HepG2 (cell line): ENCODE results near the gene MADD. TPM values are rescaled to one million over a fixed set of nuclear protein-coding genes. Genes with fewer than 3 reads are reported as not detected.

Experiments
- BRD4 ChIP-seq: sonication (generic); formaldehyde crosslinking; IDR thresholded peaks from 2 replicates; pipeline ENCODE4 v1.4.0; 2020; ENCODE audit warnings: missing genetic modification reagents
- CC2D1A ChIP-seq: sonication (generic); formaldehyde crosslinking; IDR thresholded peaks from 2 replicates; pipeline ENCODE4 v1.8.1; 2023; ENCODE audit warnings: mild to moderate bottlenecking, missing genetic modification reagents
- FOXM1 ChIP-seq: sonication (generic); formaldehyde crosslinking; IDR thresholded peaks from 2 replicates; pipeline ENCODE4 v1.5.0; 2020; ENCODE audit warnings: missing genetic modification reagents
- NFRKB ChIP-seq: fragments of 450-650 bp; IDR thresholded peaks from 2 replicates; pipeline ENCODE4 v1.6.1; 2017
- POLR2AphosphoS5 ChIP-seq: IDR thresholded peaks from 2 replicates; pipeline ENCODE4 v1.6.1; 2012; ENCODE audit warnings: low read depth, low read length
- RARG ChIP-seq: sonication (generic); formaldehyde crosslinking; IDR thresholded peaks from 2 replicates; pipeline ENCODE4 v1.4.0; 2020; ENCODE audit warnings: low read depth, mild to moderate bottlenecking, missing genetic modification reagents
- RORA ChIP-seq: sonication (generic); formaldehyde crosslinking; IDR thresholded peaks from 2 replicates; pipeline ENCODE4 v1.5.0; 2020; ENCODE audit warnings: mild to moderate bottlenecking, missing genetic modification reagents, moderate library complexity
- SMAD3 ChIP-seq: sonication (generic); formaldehyde crosslinking; IDR thresholded peaks from 2 replicates; pipeline ENCODE4 v1.4.0; 2020; ENCODE audit warnings: missing genetic modification reagents
- SMARCC2 ChIP-seq: fragments of 450-650 bp; IDR thresholded peaks from 2 replicates; pipeline ENCODE4 v1.6.1; 2017; ENCODE audit warnings: antibody characterized with exemption, mild to moderate bottlenecking
- ZNF121 ChIP-seq: sonication (generic); formaldehyde crosslinking; IDR thresholded peaks from 2 replicates; pipeline ENCODE4 v1.5.0; 2020; ENCODE audit warnings: mild to moderate bottlenecking, missing genetic modification reagents
- polyA plus RNA-seq, 8 experiments: library from polyadenylated mRNA; depleted of rRNA in 3 of 8; stranded (reverse) in 7 of 8; unstranded in 1 of 8; fragments of >200 nt; fragmentation: Illumina TruSeq in 4 of 8; extraction: Trizol in 4 of 8; gene quantifications; 2 replicates each; pipeline versions ENCODE4 v1.2.1 to v1.2.3, GENCODE V29; 2011 to 2016; ENCODE audit warnings: low read depth in 4 of 8, missing spikeins in 1 of 8, mixed read lengths in 1 of 8; ENCODE audit not compliant: insufficient read depth in 1 of 8
- total RNA-seq, 5 experiments: library from RNA; depleted of rRNA; stranded (reverse); fragments of >200 nt; fragmentation: Illumina TruSeq; extraction: Trizol; gene quantifications; 2 replicates each; pipeline ENCODE4 v1.2.3, GENCODE V29; 2016; ENCODE audit warnings: low read depth in 1 of 5
- TF ChIP-seq, protein P1 (sequence below): sonication (generic); formaldehyde crosslinking; IDR thresholded peaks from 2 replicates; pipeline ENCODE4 v1.8.1; 2023; ENCODE audit warnings: mild to moderate bottlenecking, missing genetic modification reagents
- TF ChIP-seq, protein P2 (sequence below): sonication (generic); formaldehyde crosslinking; IDR thresholded peaks from 2 replicates; pipeline ENCODE4 v1.4.0; 2020; ENCODE audit warnings: missing genetic modification reagents
- TF ChIP-seq, protein P3 (sequence below): sonication (generic); formaldehyde crosslinking; IDR thresholded peaks from 2 replicates; pipeline ENCODE4 v1.4.0; 2020; ENCODE audit warnings: mild to moderate bottlenecking, missing genetic modification reagents
- TF ChIP-seq, protein P4 (sequence below): sonication (generic); formaldehyde crosslinking; IDR thresholded peaks from 2 replicates; pipeline ENCODE4 v1.5.0; 2020; ENCODE audit warnings: mild to moderate bottlenecking, missing genetic modification reagents, moderate library complexity
- TF ChIP-seq, protein P5 (sequence below): sonication (generic); IDR thresholded peaks from 2 replicates; pipeline ENCODE4 v1.6.1; 2016; ENCODE audit warnings: low read depth, borderline replicate concordance
- TF ChIP-seq, protein P6 (sequence below): sonication (generic); formaldehyde crosslinking; IDR thresholded peaks from 2 replicates; pipeline ENCODE4 v1.5.0; 2020; ENCODE audit warnings: mild to moderate bottlenecking, missing genetic modification reagents

The MADD gene
- total and polyA plus RNA-seq, 2 of the 13 experiments (the other 11 are each of a cell fraction or from before 2014, with no cell fraction given) = 18.0 to 29.2 TPM

DNA sequence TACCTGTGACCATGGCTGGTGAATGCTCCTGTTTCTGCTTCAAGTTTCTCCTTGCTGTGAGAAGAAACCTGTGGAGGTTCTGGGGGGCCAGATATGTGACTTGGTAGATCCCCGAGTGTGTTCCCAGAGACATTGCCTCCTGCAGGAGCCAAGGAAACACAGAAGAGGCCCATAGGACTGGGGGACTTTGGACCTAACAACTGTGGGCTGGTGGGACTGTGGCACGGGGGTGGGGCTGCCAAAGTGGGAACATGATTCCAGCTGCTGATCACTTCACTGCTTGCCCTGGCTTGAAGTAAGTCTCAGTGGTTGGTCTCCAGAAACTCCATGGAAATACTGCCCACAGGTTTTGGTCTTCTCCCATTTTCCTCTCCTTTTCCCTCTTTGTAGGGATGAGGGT lies 16.3 kb upstream of the MADD start (continued):
- TF ChIP-seq ZNF121 (no peak), SMARCC2 (no peak), CC2D1A (no peak), BRD4 (CRISPR knock-in tag) (no peak), RARG (CRISPR knock-in tag) (no peak), FOXM1 (CRISPR knock-in tag) (no peak), POLR2AphosphoS5 (peak; percentile 48; the same call in 1 of the 2 replicates), SMAD3 (CRISPR knock-in tag) (0 out of 2 replicates have a peak, but pooled peaks have one; percentile 23), RORA (no peak), NFRKB (no peak)
- TF ChIP-seq, protein P1, sequence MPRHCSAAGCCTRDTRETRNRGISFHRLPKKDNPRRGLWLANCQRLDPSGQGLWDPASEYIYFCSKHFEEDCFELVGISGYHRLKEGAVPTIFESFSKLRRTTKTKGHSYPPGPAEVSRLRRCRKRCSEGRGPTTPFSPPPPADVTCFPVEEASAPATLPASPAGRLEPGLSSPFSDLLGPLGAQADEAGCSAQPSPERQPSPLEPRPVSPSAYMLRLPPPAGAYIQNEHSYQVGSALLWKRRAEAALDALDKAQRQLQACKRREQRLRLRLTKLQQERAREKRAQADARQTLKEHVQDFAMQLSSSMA (CRISPR knock-in tag) = 0 out of 2 replicates have a peak, but pooled peaks have one; percentile 27
- TF ChIP-seq, protein P2, sequence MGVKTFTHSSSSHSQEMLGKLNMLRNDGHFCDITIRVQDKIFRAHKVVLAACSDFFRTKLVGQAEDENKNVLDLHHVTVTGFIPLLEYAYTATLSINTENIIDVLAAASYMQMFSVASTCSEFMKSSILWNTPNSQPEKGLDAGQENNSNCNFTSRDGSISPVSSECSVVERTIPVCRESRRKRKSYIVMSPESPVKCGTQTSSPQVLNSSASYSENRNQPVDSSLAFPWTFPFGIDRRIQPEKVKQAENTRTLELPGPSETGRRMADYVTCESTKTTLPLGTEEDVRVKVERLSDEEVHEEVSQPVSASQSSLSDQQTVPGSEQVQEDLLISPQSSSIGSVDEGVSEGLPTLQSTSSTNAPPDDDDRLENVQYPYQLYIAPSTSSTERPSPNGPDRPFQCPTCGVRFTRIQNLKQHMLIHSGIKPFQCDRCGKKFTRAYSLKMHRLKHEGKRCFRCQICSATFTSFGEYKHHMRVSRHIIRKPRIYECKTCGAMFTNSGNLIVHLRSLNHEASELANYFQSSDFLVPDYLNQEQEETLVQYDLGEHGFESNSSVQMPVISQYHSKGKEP (CRISPR knock-in tag) = no peak
- TF ChIP-seq, protein P3, sequence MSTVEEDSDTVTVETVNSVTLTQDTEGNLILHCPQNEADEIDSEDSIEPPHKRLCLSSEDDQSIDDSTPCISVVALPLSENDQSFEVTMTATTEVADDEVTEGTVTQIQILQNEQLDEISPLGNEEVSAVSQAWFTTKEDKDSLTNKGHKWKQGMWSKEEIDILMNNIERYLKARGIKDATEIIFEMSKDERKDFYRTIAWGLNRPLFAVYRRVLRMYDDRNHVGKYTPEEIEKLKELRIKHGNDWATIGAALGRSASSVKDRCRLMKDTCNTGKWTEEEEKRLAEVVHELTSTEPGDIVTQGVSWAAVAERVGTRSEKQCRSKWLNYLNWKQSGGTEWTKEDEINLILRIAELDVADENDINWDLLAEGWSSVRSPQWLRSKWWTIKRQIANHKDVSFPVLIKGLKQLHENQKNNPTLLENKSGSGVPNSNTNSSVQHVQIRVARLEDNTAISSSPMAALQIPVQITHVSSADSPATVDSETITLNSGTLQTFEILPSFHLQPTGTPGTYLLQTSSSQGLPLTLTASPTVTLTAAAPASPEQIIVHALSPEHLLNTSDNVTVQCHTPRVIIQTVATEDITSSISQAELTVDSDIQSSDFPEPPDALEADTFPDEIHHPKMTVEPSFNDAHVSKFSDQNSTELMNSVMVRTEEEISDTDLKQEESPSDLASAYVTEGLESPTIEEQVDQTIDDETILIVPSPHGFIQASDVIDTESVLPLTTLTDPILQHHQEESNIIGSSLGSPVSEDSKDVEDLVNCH (CRISPR knock-in tag) = no peak
- TF ChIP-seq, protein P4, sequence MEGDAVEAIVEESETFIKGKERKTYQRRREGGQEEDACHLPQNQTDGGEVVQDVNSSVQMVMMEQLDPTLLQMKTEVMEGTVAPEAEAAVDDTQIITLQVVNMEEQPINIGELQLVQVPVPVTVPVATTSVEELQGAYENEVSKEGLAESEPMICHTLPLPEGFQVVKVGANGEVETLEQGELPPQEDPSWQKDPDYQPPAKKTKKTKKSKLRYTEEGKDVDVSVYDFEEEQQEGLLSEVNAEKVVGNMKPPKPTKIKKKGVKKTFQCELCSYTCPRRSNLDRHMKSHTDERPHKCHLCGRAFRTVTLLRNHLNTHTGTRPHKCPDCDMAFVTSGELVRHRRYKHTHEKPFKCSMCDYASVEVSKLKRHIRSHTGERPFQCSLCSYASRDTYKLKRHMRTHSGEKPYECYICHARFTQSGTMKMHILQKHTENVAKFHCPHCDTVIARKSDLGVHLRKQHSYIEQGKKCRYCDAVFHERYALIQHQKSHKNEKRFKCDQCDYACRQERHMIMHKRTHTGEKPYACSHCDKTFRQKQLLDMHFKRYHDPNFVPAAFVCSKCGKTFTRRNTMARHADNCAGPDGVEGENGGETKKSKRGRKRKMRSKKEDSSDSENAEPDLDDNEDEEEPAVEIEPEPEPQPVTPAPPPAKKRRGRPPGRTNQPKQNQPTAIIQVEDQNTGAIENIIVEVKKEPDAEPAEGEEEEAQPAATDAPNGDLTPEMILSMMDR (CRISPR knock-in tag) = peak; percentile 37; the same call in 1 of the 2 replicates
- TF ChIP-seq, protein P5, sequence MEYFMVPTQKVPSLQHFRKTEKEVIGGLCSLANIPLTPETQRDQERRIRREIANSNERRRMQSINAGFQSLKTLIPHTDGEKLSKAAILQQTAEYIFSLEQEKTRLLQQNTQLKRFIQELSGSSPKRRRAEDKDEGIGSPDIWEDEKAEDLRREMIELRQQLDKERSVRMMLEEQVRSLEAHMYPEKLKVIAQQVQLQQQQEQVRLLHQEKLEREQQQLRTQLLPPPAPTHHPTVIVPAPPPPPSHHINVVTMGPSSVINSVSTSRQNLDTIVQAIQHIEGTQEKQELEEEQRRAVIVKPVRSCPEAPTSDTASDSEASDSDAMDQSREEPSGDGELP = peak; percentile 82; the same call in 1 of the 2 replicates
- TF ChIP-seq, protein P6, sequence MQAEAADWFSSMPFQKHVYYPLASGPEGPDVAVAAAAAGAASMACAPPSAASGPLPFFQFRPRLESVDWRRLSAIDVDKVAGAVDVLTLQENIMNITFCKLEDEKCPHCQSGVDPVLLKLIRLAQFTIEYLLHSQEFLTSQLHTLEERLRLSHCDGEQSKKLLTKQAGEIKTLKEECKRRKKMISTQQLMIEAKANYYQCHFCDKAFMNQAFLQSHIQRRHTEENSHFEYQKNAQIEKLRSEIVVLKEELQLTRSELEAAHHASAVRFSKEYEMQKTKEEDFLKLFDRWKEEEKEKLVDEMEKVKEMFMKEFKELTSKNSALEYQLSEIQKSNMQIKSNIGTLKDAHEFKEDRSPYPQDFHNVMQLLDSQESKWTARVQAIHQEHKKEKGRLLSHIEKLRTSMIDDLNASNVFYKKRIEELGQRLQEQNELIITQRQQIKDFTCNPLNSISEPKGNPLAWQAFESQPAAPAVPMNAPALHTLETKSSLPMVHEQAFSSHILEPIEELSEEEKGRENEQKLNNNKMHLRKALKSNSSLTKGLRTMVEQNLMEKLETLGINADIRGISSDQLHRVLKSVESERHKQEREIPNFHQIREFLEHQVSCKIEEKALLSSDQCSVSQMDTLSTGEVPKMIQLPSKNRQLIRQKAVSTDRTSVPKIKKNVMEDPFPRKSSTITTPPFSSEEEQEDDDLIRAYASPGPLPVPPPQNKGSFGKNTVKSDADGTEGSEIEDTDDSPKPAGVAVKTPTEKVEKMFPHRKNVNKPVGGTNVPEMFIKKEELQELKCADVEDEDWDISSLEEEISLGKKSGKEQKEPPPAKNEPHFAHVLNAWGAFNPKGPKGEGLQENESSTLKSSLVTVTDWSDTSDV (CRISPR knock-in tag) = no peak
